ENCODE results near the gene TRMT112.
A peak's percentile ranks its signal among the peaks of the same experiment; 100 is the strongest.

TRMT112 gene

DNA sequence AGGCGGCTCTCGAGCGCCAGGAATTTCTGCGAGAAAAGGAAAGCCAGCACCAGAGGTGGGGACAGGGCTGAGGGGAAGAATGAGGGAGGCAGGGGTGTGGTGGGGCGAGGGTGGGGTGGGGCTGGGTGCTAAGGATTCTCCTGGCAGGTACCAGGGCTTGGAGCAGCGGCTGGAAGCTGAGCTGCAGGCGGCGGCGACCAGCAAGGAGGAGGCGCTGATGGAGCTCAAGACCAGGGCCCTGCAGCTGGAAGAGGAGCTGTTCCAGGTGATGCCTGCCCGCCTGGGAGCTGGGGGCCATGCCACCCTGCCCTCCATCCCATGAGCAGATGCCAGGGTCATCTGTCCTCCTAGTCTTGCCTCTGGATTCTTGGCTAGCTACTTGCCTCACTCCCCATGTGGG lies 32.0 kb upstream of the TRMT112 start:
- DNase-seq: no peak

DNA sequence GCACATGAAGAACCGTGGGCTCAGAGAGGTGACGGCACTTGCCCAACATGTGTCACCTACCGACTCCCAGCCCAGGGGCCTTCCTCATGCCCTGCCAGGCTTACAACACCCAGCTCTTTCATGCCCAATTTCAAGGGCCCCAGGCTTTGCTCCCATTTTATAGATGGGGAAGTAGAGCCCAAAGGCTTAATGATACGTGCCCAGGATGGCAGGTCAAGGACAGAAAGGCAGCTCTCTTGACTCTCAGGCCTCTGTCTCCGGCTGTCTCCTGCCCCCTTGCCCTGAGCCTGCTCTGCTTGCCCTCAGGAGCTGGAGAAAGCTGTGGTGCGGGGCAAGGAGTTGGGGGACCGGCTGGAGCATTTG lies 31.6 kb upstream of the TRMT112 start:
- DNase-seq: no peak

- DNase-seq: no peak
Measured at GRCh38 chr11:64348383-64349024, 31.1 kb upstream of the TRMT112 start.

GRCh38 chr11:64347193-64347867 lies 30.0 kb upstream of the TRMT112 start:
- DNase-seq: no peak

GRCh38 chr11:64344787-64345186 lies 27.4 kb upstream of the TRMT112 start:
- DNase-seq: no peak

GRCh38 chr11:64343767-64344559 lies 26.6 kb upstream of the TRMT112 start:
- no peak for DNase-seq

DNA sequence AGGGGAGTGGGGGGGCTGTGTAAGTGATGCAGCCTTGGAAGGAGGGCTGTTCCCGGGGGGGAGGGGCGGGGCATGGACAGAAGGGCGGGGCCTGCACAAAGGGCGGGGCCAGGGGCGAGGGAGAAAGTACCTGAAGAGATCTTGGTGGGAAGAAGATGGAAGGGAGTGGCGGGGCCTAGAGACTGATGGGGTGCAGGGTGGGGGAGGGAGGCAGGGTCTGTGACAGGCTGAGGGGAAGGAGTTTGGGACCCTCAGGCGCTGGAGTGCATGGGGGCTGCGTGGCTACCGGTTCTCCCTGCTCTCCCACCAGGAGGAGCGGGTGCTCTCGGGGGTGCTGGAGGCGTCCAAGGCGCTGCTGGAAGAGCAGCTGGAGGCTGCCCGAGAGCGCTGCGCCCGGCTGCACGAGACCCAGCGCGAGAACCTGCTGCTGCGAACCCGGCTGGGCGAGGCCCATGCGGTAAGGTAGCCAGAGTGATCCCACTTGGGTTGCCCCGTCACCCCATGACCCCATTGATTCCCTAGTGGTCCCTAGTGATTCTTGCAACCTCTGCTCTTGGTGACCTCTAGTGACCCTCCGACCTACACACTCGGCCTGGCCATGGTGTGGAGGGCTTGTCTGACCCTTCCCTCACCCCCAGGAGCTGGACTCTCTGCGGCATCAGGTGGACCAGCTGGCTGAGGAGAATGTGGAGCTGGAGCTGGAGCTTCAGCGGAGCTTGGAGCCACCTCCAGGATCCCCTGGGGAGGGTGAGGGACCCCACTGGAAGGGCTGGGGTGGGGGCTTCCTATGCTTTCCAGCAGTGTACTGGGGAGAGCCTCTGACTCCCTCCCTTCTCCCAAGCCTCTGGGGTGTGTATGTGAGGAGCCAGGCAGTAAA lies 25.7 kb upstream of the TRMT112 start:
- no peak for DNase-seq

GRCh38 chr11:64341851-64342791 lies 24.8 kb upstream of the TRMT112 start:
- DNase-seq: peak; percentile 93

GRCh38 chr11:64341429-64341828 lies 24.1 kb upstream of the TRMT112 start:
- no peak for DNase-seq

DNA sequence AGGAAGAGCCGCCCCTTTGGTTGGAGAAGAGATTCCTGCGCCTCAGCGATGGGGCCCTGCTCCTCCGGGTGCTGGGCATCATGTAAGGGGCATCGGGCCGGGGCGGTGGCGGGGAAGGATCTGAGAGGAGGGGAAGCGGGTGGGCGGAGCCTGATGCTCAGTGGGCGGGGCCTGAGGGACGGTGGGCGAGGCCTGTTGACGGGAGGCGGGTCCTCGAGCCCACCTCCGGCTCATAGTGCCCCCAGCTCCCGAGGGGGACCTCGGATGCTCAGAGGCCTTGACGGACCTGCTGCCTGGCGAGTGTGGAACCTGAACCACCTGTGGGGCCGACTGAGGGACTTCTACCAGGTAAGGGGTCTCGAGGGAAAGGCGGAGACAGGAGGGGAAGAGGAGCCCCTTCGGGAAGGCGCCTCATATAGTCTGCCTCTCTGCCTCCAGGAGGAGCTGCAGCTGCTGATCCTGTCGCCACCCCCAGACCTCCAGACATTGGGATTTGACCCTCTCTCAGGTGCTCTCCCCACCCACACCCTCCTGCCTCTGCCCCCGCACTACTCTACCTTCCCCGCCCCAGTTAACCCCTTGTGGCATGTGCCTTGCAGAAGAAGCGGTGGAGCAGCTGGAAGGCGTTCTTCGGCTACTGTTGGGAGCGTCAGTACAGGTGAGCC lies 23.4 kb upstream of the TRMT112 start:
- peak; percentile 85 for DNase-seq

- DNase-seq: peak; percentile 91
Measured at GRCh38 chr11:64339754-64340408, 22.5 kb upstream of the TRMT112 start, which contains the start of gene CCDC88B. Gene CCDC88B, plus strand, starts transcription at chr11:64340204. Its CDS starts 63 bp downstream, at chr11:64340267.

GRCh38 chr11:64339286-64339685 lies 21.9 kb upstream of the TRMT112 start:
- DNase-seq: no peak

- no peak for DNase-seq
Measured at GRCh38 chr11:64338716-64339115, 21.4 kb upstream of the TRMT112 start.

DNA sequence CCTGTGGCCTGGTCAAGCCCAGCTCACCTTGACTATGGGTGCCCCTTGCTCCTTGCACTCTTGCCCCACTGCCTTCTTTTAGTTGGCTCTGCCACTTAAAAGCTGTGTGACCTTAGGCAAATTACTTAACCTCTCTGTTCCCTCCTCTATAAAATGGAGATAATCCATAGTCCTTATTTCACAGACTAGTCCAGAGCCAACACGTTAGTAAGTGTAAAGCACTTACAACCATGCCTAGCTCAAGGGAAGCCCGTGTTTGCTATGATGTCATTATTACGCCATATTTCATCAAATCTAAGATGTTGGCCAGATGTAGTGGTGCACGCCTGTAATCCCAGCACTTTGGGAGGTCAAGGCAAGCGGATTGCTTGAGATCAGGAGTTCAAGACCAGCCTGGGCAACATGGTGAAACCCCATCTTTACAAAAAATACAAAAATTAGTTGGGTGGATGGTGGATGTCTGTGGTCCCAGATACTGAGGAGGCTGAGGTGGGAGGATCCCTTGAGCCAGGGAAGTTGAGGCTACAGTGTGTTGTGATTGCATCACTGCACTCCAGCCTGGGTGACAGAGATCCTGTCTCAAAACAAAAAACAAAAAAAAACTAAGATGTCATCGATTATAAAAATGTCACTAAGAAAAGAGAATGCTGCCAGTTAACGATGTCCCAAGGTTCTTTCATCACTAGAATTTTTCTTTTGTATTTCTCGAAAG lies 20.3 kb upstream of the TRMT112 start:
- DNase-seq: no peak

DNA sequence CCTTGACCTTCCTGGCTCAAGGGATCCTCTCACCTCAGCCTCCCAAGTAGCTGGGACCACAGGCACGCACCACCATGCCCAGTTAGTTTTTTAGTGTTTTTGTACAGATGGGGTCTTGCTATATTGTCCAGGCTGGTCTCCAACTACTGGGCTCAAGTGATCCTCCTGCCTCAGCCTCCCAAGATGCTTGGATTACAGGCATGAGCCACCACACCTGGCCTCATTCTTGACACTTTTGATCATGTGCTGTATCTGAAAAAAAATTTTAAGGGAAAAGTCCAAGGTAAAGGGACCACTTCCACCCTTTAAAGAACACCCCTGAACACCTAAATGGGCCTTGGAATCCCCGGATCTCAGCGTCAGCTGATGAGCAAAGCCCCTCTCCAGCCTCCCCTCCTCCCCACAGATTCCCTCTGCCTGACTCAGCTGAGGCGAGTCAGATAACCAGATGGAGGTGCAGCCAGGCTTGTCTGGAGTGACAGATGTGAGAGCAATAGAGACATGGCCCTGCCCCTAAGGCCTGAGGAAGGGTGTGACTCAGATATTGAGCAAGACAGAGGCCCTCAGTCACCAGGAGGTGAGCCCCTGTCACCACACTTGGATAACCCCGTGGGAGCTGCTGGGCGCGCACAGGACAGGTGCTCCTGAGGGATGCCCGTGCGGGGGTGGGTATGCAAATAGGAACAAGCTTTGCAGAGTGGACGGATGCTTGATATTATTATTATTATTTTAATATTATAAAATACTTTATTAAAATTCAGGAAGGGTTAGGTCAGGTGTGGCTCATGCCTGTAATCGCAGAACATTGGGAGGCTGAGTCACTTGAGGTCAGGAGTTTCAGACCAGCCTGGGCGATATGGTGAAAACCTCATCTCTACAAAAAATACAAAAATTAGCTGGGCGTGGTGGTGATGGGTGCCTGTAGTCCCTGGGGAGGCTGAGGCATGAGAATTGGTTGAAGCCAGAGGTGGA lies 17.7 kb upstream of the TRMT112 start:
- peak; percentile 74 for DNase-seq

DNA sequence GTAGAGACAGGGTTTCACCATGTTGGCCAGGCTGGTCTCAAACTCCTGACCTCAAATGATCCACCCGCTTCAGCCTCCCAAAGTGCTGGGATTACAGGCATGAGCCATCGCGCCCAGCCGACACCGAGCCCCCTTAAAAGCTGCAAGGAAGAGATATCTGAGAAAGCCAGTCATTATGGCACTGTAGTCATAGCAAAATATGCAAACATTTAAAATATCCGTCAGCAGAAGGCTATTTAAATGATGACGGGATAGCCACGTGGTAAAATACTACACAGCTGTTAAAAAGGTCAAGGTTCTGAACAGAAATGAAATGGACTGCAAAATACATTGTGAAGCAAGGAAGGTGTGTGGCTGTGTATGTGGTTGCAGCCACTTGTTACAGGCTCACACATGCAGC lies 16.2 kb upstream of the TRMT112 start:
- DNase-seq: no peak

GRCh38 chr11:64331569-64332371 lies 14.4 kb upstream of the TRMT112 start:
- DNase-seq: peak; percentile 94

GRCh38 chr11:64330888-64331287 lies 13.5 kb upstream of the TRMT112 start:
- DNase-seq: no peak
